Measurements from ENCODE around the gene KSR1. TPM values are rescaled to one million over a fixed set of nuclear protein-coding genes. Genes with fewer than 3 reads are reported as not detected.
"Not testable (repeated sequence)": the region's sequence is repeated elsewhere in the genome, so short reads cannot be mapped to it uniquely, and the experiment has no call there.

KSR1 gene
- polyA plus RNA-seq, 1 experiment, result 28.2 TPM

DNA sequence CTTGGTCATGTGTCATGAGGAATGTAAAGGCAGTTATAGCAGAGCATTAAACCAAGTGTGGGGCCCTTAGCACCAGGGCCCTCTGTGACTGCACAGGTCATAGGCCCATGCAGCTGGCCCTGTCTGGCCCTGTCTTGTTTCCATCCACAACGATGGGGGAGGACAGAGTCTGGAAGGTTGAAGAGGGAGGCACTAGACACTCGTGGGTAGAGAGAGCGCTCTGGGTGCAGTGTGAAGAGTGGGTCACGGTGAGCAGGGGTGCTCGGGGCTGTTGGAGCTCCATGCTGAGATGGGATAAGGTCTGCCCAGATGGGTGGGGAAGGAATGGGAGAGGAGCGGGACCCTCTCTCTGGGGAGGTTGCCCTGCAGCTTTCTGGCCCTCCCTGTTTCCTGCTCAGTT is 12.8 kb upstream of the KSR1 start:
- no peaks in the 10 kb centered on the region for H3K9me3 ChIP-seq (ENCODE audit: control insufficient read depth, insufficient read depth, low read length)
- ChIA-PET POLR2A (interaction anchor here (0.9 kb wide), 1 partner anchor 11 kb away, joined by 3 read pairs; no protein-coding TSS in a partner anchor), CTCF (interaction anchor here (1.4 kb wide), 1 partner anchor 207 kb away, joined by 5 read pairs; no protein-coding TSS in a partner anchor)
- H3K27ac ChIP-seq (ENCODE audit: low read depth, low read length), result no peak overlapping the region
- DNase-seq (ENCODE audit: low read depth, low spot score), result no peak
- H3K4me3 ChIP-seq (ENCODE audit: low read depth, low read length), result no peak overlapping the region
- peaks cover 2% of the 10 kb centered on the region for H3K27me3 ChIP-seq (ENCODE audit: control insufficient read depth, insufficient read depth, low read length)
- TF ChIP-seq, protein P1, sequence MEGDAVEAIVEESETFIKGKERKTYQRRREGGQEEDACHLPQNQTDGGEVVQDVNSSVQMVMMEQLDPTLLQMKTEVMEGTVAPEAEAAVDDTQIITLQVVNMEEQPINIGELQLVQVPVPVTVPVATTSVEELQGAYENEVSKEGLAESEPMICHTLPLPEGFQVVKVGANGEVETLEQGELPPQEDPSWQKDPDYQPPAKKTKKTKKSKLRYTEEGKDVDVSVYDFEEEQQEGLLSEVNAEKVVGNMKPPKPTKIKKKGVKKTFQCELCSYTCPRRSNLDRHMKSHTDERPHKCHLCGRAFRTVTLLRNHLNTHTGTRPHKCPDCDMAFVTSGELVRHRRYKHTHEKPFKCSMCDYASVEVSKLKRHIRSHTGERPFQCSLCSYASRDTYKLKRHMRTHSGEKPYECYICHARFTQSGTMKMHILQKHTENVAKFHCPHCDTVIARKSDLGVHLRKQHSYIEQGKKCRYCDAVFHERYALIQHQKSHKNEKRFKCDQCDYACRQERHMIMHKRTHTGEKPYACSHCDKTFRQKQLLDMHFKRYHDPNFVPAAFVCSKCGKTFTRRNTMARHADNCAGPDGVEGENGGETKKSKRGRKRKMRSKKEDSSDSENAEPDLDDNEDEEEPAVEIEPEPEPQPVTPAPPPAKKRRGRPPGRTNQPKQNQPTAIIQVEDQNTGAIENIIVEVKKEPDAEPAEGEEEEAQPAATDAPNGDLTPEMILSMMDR (IDR thresholded peaks at IDR 0.05; ENCODE audit: low read depth, low read length), result no peak

DNA sequence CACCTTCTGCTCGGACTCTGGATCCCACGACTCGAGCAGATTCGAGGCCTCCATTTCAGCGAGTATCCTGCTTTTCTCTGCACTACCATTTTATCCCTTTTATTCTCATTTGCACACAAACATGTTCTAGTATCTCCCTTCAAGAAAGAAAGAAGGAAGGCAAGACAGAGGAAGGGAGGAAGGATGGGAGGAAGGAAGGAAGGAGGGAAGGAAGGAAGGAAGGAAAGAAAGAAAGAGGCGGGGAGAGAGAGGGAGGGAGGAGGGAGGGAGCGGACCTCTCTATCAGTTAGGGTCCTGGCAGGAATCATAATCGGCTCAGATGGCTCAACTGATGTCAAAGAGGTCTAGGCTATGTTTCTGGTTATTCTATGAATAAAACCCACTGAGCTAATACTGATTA is 10.3 kb upstream of the KSR1 start:
- CTCF ChIA-PET, result interaction anchor here (0.7 to 1.6 kb wide), 4 partner anchors 15 to 158 kb away, joined by 3 read pairs; no protein-coding TSS in a partner anchor
- H3K27ac ChIP-seq (ENCODE audit: low read depth, low read length), result peak overlapping the region; percentile 25
- POLR2A ChIA-PET, result interaction anchor here (1.1 to 2.2 kb wide), 4 partner anchors 10 to 94 kb away, joined by 4 to 13 read pairs (median 8); partner anchors contain the start of gene KSR1
- no peak for DNase-seq (ENCODE audit: low read depth, low spot score)
- no peaks in the 10 kb centered on the region for H3K9me3 ChIP-seq (ENCODE audit: control insufficient read depth, insufficient read depth, low read length)
- TF ChIP-seq, protein P1 (IDR thresholded peaks at IDR 0.05; ENCODE audit: low read depth, low read length), result no peak
- no peak overlapping the region for H3K4me3 ChIP-seq (ENCODE audit: low read depth, low read length)
- H3K27me3 ChIP-seq (ENCODE audit: control insufficient read depth, insufficient read depth, low read length), result peaks cover 2% of the 10 kb centered on the region

DNA sequence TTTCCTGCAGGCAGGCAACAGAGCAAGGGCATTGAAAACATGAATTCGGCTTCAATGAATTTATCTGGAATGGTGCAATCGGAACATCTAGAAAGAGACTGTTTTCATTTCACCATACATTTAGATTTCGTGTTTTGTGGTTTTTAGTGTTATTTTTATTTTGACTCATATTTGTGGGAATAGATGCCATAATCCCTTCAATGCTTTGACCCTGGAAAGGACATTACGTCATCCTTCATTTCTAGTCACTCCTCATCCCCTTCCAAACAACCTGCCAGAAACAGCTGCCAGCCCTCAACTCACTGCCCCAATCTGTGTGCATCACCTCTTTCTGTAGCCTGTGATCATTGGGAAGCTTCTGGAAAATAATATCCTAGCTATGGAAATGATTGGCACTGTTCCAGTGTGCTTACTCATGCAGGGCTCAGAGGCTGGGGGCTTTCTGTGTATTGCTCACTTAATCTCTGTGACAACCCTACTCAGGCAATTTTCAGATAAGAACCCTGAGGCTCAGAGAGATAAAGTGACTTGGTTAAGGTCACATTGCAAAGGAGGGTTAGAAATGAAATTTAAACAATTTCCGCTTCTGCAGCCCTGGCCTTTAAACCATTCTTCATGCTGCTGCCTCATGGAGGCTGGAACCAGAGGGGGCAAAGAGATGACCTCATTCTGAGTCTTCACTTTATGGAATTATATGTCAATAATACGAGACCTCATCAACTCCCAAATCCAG is 9.5 kb upstream of the KSR1 start:
- CTCF ChIA-PET, result interaction anchor here (1.1 to 1.6 kb wide), 3 partner anchors 16 to 157 kb away, joined by 3 read pairs; no protein-coding TSS in a partner anchor
- DNase-seq (ENCODE audit: low read depth, low spot score), result peak; percentile 99
- TF ChIP-seq, protein P1 (IDR thresholded peaks at IDR 0.05; ENCODE audit: low read depth, low read length), result no peak
- POLR2A ChIA-PET, result interaction anchor here (1.0 to 2.2 kb wide), 6 partner anchors 9 to 152 kb away, joined by 3 to 13 read pairs (median 6); partner anchors contain the start of gene KSR1
- no peaks in the 10 kb centered on the region for H3K9me3 ChIP-seq (ENCODE audit: control insufficient read depth, insufficient read depth, low read length)
- peak overlapping the region; percentile 68 for H3K27ac ChIP-seq (ENCODE audit: low read depth, low read length)
- H3K4me3 ChIP-seq (ENCODE audit: low read depth, low read length), result no peak overlapping the region
- H3K27me3 ChIP-seq (ENCODE audit: control insufficient read depth, insufficient read depth, low read length), result peaks cover 2% of the 10 kb centered on the region

DNA sequence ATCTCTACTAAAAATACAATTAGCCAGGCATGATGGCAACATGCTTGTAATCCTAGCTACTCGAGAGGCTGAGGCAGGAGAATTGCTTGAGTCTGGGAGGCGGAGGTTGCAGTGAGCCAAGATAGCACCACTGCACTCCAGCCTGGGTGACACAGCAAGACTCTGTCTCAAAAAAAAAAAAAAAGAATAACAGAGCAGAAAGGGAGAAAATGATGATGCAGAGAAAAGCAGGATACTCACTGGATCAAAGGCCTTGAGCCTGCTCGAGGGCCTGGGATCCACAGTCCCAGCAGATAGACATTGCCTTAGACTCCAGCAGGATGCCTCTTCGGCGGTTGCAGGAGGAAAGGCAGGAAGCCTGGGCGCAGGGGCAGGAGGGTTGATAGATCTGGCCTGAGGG is 7.7 kb upstream of the KSR1 start:
- ChIA-PET POLR2A (interaction anchor here (0.6 kb wide), 1 partner anchor 116 kb away, joined by 5 read pairs; no protein-coding TSS in a partner anchor), CTCF (interaction anchor here (0.7 kb wide), 1 partner anchor 18 kb away, joined by 3 read pairs; no protein-coding TSS in a partner anchor)
- H3K4me3 ChIP-seq (ENCODE audit: low read depth, low read length); H3K27me3 ChIP-seq (ENCODE audit: control insufficient read depth, insufficient read depth, low read length); H3K9me3 ChIP-seq (ENCODE audit: control insufficient read depth, insufficient read depth, low read length); H3K27ac ChIP-seq (ENCODE audit: low read depth, low read length); DNase-seq (ENCODE audit: low read depth, low spot score): not testable (repeated sequence)

DNA sequence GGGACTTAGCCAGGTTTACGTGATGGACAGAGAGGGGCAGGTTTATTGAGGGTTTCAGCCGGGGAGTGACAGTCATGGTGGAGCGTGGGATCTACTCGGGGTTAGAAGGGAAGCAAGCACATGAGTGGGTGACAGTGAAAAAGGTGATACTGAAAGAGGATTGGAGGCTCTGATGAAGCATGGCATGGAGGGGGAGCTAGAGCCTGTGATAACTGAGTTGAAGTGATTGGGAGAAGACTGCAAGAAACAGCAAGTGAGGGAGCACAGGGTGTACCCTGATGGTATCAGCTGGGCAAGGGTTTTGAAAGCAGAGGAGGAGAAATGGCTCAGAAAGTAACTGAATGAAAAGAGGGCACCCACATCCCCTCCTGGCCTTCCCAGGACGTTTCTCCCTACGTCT is 6.7 kb upstream of the KSR1 start:
- H3K27ac ChIP-seq (ENCODE audit: low read depth, low read length), result no peak overlapping the region
- ChIA-PET CTCF (no interaction called here), POLR2A (no interaction called here)
- TF ChIP-seq, protein P1 (IDR thresholded peaks at IDR 0.05; ENCODE audit: low read depth, low read length), result no peak
- no peak overlapping the region for H3K4me3 ChIP-seq (ENCODE audit: low read depth, low read length)
- no peak for DNase-seq (ENCODE audit: low read depth, low spot score)
- H3K27me3 ChIP-seq (ENCODE audit: control insufficient read depth, insufficient read depth, low read length), result no peaks in the 10 kb centered on the region
- no peaks in the 10 kb centered on the region for H3K9me3 ChIP-seq (ENCODE audit: control insufficient read depth, insufficient read depth, low read length)

Measured in AG04450 (cell line).